HG02642 (cell line): ENCODE data around the gene CCSER1.

Source experiments
- ATAC-seq: cut with Tn5 transposase; IDR thresholded peaks from one replicate; pipeline ENCODE4 v1.9.1; 2021; ENCODE audit warnings: mild to moderate bottlenecking; ENCODE audit not compliant: unreplicated experiment, poor library complexity

Gene CCSER1

GRCh38 chr4:90127706-90128345, 632 bp downstream of the CCSER1 start:
- ATAC-seq: peak; percentile 40

GRCh38 chr4:90128961-90129495, 1.8 kb downstream of the CCSER1 start:
- no peak for ATAC-seq

GRCh38 chr4:90130076-90130475, 2.9 kb downstream of the CCSER1 start:
- no peak for ATAC-seq

- ATAC-seq: no peak
Measured at GRCh38 chr4:90137555-90137954, 10.4 kb downstream of the CCSER1 start.

- ATAC-seq: no peak
Measured at GRCh38 chr4:90142081-90142480, 14.9 kb downstream of the CCSER1 start.

GRCh38 chr4:90145319-90145718, 18.1 kb downstream of the CCSER1 start:
- ATAC-seq: no peak

- ATAC-seq: no peak
Measured at GRCh38 chr4:90146306-90146705, 19.1 kb downstream of the CCSER1 start.

GRCh38 chr4:90148574-90149148, 21.5 kb downstream of the CCSER1 start:
- ATAC-seq: no peak

GRCh38 chr4:90152024-90152423, 24.8 kb downstream of the CCSER1 start:
- no peak for ATAC-seq

GRCh38 chr4:90159193-90159592, 32.0 kb downstream of the CCSER1 start:
- no peak for ATAC-seq

- no peak for ATAC-seq
Measured at GRCh38 chr4:90160044-90160443, 32.9 kb downstream of the CCSER1 start.

GRCh38 chr4:90162566-90162965, 35.4 kb downstream of the CCSER1 start:
- no peak for ATAC-seq

- ATAC-seq: no peak
Measured at GRCh38 chr4:90163872-90164271, 36.7 kb downstream of the CCSER1 start.

GRCh38 chr4:90165883-90166282, 38.7 kb downstream of the CCSER1 start:
- peak; percentile 97 for ATAC-seq

- no peak for ATAC-seq
Measured at GRCh38 chr4:90171491-90171890, 44.3 kb downstream of the CCSER1 start.

- ATAC-seq: no peak
Measured at GRCh38 chr4:90174621-90175023, 47.4 kb downstream of the CCSER1 start.

- no peak for ATAC-seq
Measured at GRCh38 chr4:90181644-90182043, 54.5 kb downstream of the CCSER1 start.

GRCh38 chr4:90183254-90183653, 56.1 kb downstream of the CCSER1 start:
- no peak for ATAC-seq

GRCh38 chr4:90184560-90184959, 57.4 kb downstream of the CCSER1 start:
- no peak for ATAC-seq

GRCh38 chr4:90185416-90185815, 58.2 kb downstream of the CCSER1 start:
- no peak for ATAC-seq

GRCh38 chr4:90186229-90186628, 59.0 kb downstream of the CCSER1 start:
- no peak for ATAC-seq
